H1 (cell line): ENCODE results near the gene C2. TPM values are rescaled to one million over a fixed set of nuclear protein-coding genes. Genes with fewer than 3 reads are reported as not detected.

Source experiments
- ATF3 ChIP-seq: IDR thresholded peaks from 2 replicates; pipeline ENCODE4 v1.6.1; 2011; ENCODE audit warnings: low read depth, mild to moderate bottlenecking, low read length; ENCODE audit not compliant: insufficient read depth
- BRCA1 ChIP-seq: IDR thresholded peaks from 2 replicates; pipeline ENCODE4 v1.6.1; 2012; ENCODE audit warnings: low read depth, low read length, improper control_type of control experiment
- PHF8 ChIP-seq: fragments of 200-600 bp; sonication (generic); conservative IDR thresholded peaks from 2 replicates; pipeline ENCODE4 v1.7.1; 2012; ENCODE audit warnings: low read depth, mild to moderate bottlenecking, inconsistent platforms, low read length, moderate library complexity
- polyA plus RNA-seq, 7 experiments: library from polyadenylated mRNA; depleted of rRNA in 3 of 7; stranded (reverse) in 5 of 7; unstranded in 2 of 7; fragments of >200 nt in 5 of 7; fragments of 200-250 nt in 2 of 7; gene quantifications; 1 replicate in 5 of 7; 2 replicates in 1 of 7; 4 replicates in 1 of 7; pipeline versions ENCODE4 v1.2.1 to v1.2.3, GENCODE V29; 2011 to 2013; ENCODE audit warnings: missing spikeins in 2 of 7, mixed read lengths in 2 of 7
- total RNA-seq: library from RNA; stranded (reverse); fragmentation: NEBNext Ultra II Directional; extraction: Animal tissue kit (Norgen Biotek cat#: 25700); gene quantifications from 2 replicates; pipeline ENCODE4 v1.2.1, GENCODE V29; 2021

C2 gene
- total and polyA plus RNA-seq, 2 of the 8 experiments (the other 6 are each of a cell fraction or from before 2014, with no cell fraction given), result 0.26 to 0.38 TPM

- no peak for TF ChIP-seq ATF3
- TF ChIP-seq PHF8, result no peak
- TF ChIP-seq BRCA1, result no peak
Measured at GRCh38 chr6:31879901-31880300, 47.6 kb upstream of the C2 start (continued).
